K562 (cell line): Measurements from ENCODE around the gene TDRD10. TPM values are rescaled to one million over a fixed set of nuclear protein-coding genes. Genes with fewer than 3 reads are reported as not detected.

Experiments
- ATAC-seq: fragments of 200-7000 bp; cut with Tn5 transposase; 3 replicates; pipeline ENCODE4 v1.9.1; 2020; ENCODE audit warnings: moderate library complexity
- BruUV-seq: library from RNA; stranded (reverse); fragments of 400-500 nt; replicated peaks from 2 replicates; lab custom pipeline; 2021; lab: Mats Ljungman, UMichigan
- CTCF ChIA-PET: fragments of 300-600 bp; formaldehyde crosslinking; extraction: SDS; loops from one replicate; lab custom pipeline; 2021; ENCODE audit warnings: low intra/inter-chr PET ratio; lab: Yijun Ruan, JAX
- POLR2A ChIA-PET: fragments of 300-600, 350-650 bp; sonication (Branson Sonifier 250); formaldehyde crosslinking; extraction: SDS; loops from one replicate; lab custom pipeline; 2021; ENCODE audit warnings: antibody characterized with exemption, inconsistent platforms; lab: Yijun Ruan, JAX
- DNase-seq, 4 experiments: peaks; one replicate each; pipeline versions ENCODE4 v3.0.0 to v3.0.0-alpha.2; 2011 to 2018; ENCODE audit warnings: low spot score in 3 of 4, mixed read lengths in 3 of 4; ENCODE audit errors: extremely low read depth in 1 of 4
- FAIRE-seq: peaks from 2 replicates; lab custom pipeline; 2011; peaks lifted over from hg19 to GRCh38; lab: Jason Lieb, UNC
- H2AFZ ChIP-seq: 2 replicates; pipeline ENCODE4 v1.6.0; 2011; ENCODE audit warnings: low read depth, low read length, control low read depth, inconsistent platforms
- H3K27ac ChIP-seq: fragments of 200-600 bp; 3 replicates; pipeline ENCODE4 v1.8.0; 2011; ENCODE audit warnings: low read depth, mild to moderate bottlenecking, control low read depth, inconsistent platforms, low read length, moderate library complexity, mixed read lengths; ENCODE audit errors: extremely low read depth
- H3K27me3 ChIP-seq, 2 experiments: fragments of 300-600 bp in 1 of 2; 2 replicates in 1 of 2; 3 replicates in 1 of 2; pipeline versions ENCODE4 v1.6.0 to v1.8.0; 2011; ENCODE audit warnings: inconsistent platforms in 2 of 2, low read length in 2 of 2, mild to moderate bottlenecking in 1 of 2, mixed read lengths in 1 of 2, moderate library complexity in 1 of 2; ENCODE audit not compliant: control insufficient read depth in 2 of 2, insufficient read depth in 2 of 2
- H3K36me3 ChIP-seq: fragments of 300-600 bp; 3 replicates; pipeline ENCODE4 v1.8.0; 2011; ENCODE audit warnings: mild to moderate bottlenecking, low read length, inconsistent platforms; ENCODE audit not compliant: control insufficient read depth, insufficient read depth
- H3K4me1 ChIP-seq, 2 experiments: fragments of 200-600 bp in 1 of 2; replicated peaks in 1 of 2; 2 replicates in 1 of 2; 3 replicates in 1 of 2; pipeline versions ENCODE4 v1.5.1 to v1.8.0; 2011; ENCODE audit warnings: inconsistent platforms in 2 of 2, low read length in 2 of 2, mild to moderate bottlenecking in 1 of 2, mixed read lengths in 1 of 2, moderate library complexity in 1 of 2; ENCODE audit not compliant: control insufficient read depth in 2 of 2, insufficient read depth in 2 of 2
- H3K4me2 ChIP-seq: 2 replicates; pipeline ENCODE4 v1.6.1; 2011; ENCODE audit warnings: low read length, control low read depth, inconsistent platforms, mixed read lengths; ENCODE audit not compliant: insufficient read depth
- H3K4me3 ChIP-seq: fragments of 200-600 bp; sonication (generic), shearing (Covaris generic); 2 replicates; pipeline ENCODE4 v1.5.1; 2016; ENCODE audit warnings: control low read depth, inconsistent platforms
- H3K79me2 ChIP-seq: fragments of 200-600 bp; 3 replicates; pipeline ENCODE4 v1.8.0; 2011; ENCODE audit warnings: low read length, inconsistent platforms; ENCODE audit not compliant: control insufficient read depth, insufficient read depth
- H3K9ac ChIP-seq, 2 experiments: 2 replicates each; pipeline versions ENCODE4 v1.6.0 to v1.6.1; 2011; ENCODE audit warnings: low read depth in 2 of 2, low read length in 2 of 2, control low read depth in 1 of 2, inconsistent platforms in 1 of 2, mild to moderate bottlenecking in 1 of 2, mixed read lengths in 1 of 2; ENCODE audit not compliant: insufficient read depth in 1 of 2
- H3K9me1 ChIP-seq: one replicate; pipeline ENCODE4 v1.6.0; 2011; ENCODE audit warnings: inconsistent platforms, mild to moderate bottlenecking, low read length, moderate library complexity; ENCODE audit not compliant: control insufficient read depth, insufficient read depth
- H3K9me3 ChIP-seq: replicated peaks from 2 replicates; pipeline ENCODE4 v1.5.1; 2011; ENCODE audit warnings: low read depth, low read length, inconsistent platforms; ENCODE audit not compliant: control insufficient read depth, insufficient read depth
- H4K20me1 ChIP-seq: replicated peaks from 2 replicates; pipeline ENCODE4 v1.6.1; 2011; ENCODE audit warnings: low read length, inconsistent platforms, mixed read lengths; ENCODE audit not compliant: control insufficient read depth, insufficient read depth
- ADNP ChIP-seq: fragments of 200-800 bp; sonication (Bioruptor generic); IDR thresholded peaks from 2 replicates; pipeline ENCODE4 v1.6.1; 2016; ENCODE audit warnings: missing genetic modification characterization, missing compliant biosample characterization
- BACH1 ChIP-seq: fragments of 200-800 bp; sonication (Bioruptor generic); IDR thresholded peaks from 2 replicates; pipeline ENCODE4 v1.6.1; 2016; ENCODE audit warnings: missing genetic modification characterization, missing compliant biosample characterization
- DDX20 ChIP-seq: fragments of 450-650 bp; IDR thresholded peaks from 2 replicates; pipeline ENCODE4 v1.6.1; 2016; ENCODE audit warnings: missing genetic modification characterization, low read depth, mild to moderate bottlenecking, missing compliant biosample characterization, moderate library complexity
- EZH2 ChIP-seq: IDR thresholded peaks from 2 replicates; pipeline ENCODE4 v1.6.1; 2012; ENCODE audit warnings: low read depth, mild to moderate bottlenecking, inconsistent platforms, low read length, borderline replicate concordance
- GATAD2B ChIP-seq: fragments of 450-650 bp; IDR thresholded peaks from 2 replicates; pipeline ENCODE4 v1.6.1; 2017; ENCODE audit warnings: mild to moderate bottlenecking, borderline replicate concordance
- JUND ChIP-seq, 2 experiments: IDR thresholded peaks; 2 replicates in 1 of 2; 3 replicates in 1 of 2; pipeline ENCODE4 v1.6.1; 2011; ENCODE audit warnings: borderline replicate concordance in 2 of 2, low read depth in 2 of 2, low read length in 2 of 2, improper control_type of control experiment in 1 of 2, missing biosample characterization in 1 of 2, missing genetic modification characterization in 1 of 2, missing genetic modification reagents in 1 of 2
- NCOR1 ChIP-seq: fragments of 450-650 bp; IDR thresholded peaks from 2 replicates; pipeline ENCODE4 v1.6.1; 2016; ENCODE audit warnings: mild to moderate bottlenecking, moderate library complexity
- NFATC3 ChIP-seq: fragments of 450-650 bp; IDR thresholded peaks from 2 replicates; pipeline ENCODE4 v1.6.1; 2017; ENCODE audit warnings: mild to moderate bottlenecking
- RCOR1 ChIP-seq, 2 experiments: IDR thresholded peaks; 2 replicates each; pipeline ENCODE4 v1.6.1; 2012; ENCODE audit warnings: low read depth in 2 of 2, low read length in 2 of 2, borderline replicate concordance in 1 of 2, improper control_type of control experiment in 1 of 2
- TAF15 ChIP-seq: fragments of 200-400 bp; formaldehyde crosslinking; IDR thresholded peaks from 2 replicates; pipeline ENCODE4 v1.6.1; 2017; ENCODE audit warnings: mild to moderate bottlenecking, low read depth, low read length, moderate library complexity
- THRAP3 ChIP-seq: fragments of 450-650 bp; IDR thresholded peaks from 2 replicates; pipeline ENCODE4 v1.6.1; 2016; ENCODE audit warnings: mild to moderate bottlenecking, inconsistent platforms, borderline replicate concordance
- ZC3H8 ChIP-seq: fragments of 450-650 bp; IDR thresholded peaks from 2 replicates; pipeline ENCODE4 v1.6.1; 2017
- ZFP36 ChIP-seq: fragments of 150-350 bp; IDR thresholded peaks from 2 replicates; pipeline ENCODE4 v1.6.1; 2018; ENCODE audit warnings: low read length, low read depth; ENCODE audit not compliant: partially characterized antibody
- ZNF174 ChIP-seq: fragments of 250-450 bp; sonication (Bioruptor Pico); IDR thresholded peaks from 2 replicates; pipeline ENCODE4 v1.4.0; 2020; ENCODE audit warnings: mild to moderate bottlenecking
- WGBS: fragments of 100-300 bp; shearing (Covaris generic); methylation state at CpG from one replicate; pipeline ENCODE4 v1.1.6; 2016; ENCODE audit warnings: low coverage, mixed read lengths; ENCODE audit not compliant: insufficient coverage; ENCODE audit errors: missing lambda C conversion rate; 5-methylcytosine and 5-hydroxymethylcytosine counted together
- in situ Hi-C: fragments of 300-500 bp; cut with MboI; formaldehyde crosslinking; loops from 4 replicates; pipeline ENCODE4 v1.15.0; 2018; ENCODE audit warnings: inconsistent platforms, mixed read lengths
- intact Hi-C: fragments of 100-400 bp; cut with micrococcal nuclease; formaldehyde crosslinking; loops from 2 replicates; pipeline ENCODE4 v1.14.2; 2022
- polyA plus RNA-seq, 8 experiments: library from polyadenylated mRNA; depleted of rRNA in 4 of 8; stranded (reverse) in 5 of 8; unstranded in 3 of 8; fragments of >200 nt; fragmentation: Nextera tagmentation in 2 of 8; fragmentation: Illumina TruSeq in 1 of 8; extraction: Ambion mirVana in 2 of 8; extraction: Trizol in 1 of 8; gene quantifications; 2 replicates each; pipeline versions ENCODE4 v1.2.1 to v1.2.3, GENCODE V29; 2011 to 2014; ENCODE audit warnings: inconsistent platforms in 1 of 8, missing spikeins in 1 of 8
- total RNA-seq, 7 experiments: library from RNA; depleted of rRNA in 6 of 7; stranded (reverse); fragments of >200 nt in 6 of 7; fragmentation: Illumina TruSeq in 2 of 7; extraction: Trizol in 2 of 7; gene quantifications; 2 replicates each; pipeline versions ENCODE4 v1.2.1 to v1.2.3, GENCODE V29; 2011 to 2021; ENCODE audit warnings: low replicate concordance in 1 of 7
- TF ChIP-seq, protein P1 (sequence below), 2 experiments: fragments of 450-650 bp in 1 of 2; sonication (generic) in 1 of 2; formaldehyde crosslinking; conservative IDR thresholded peaks; 2 replicates each; pipeline versions ENCODE4 v1.4.0 to v1.8.1; 2020 to 2022; ENCODE audit warnings: mild to moderate bottlenecking in 1 of 2, missing genetic modification reagents in 1 of 2
- TF ChIP-seq, protein P2 (sequence below): sonication (generic); formaldehyde crosslinking; IDR thresholded peaks from 2 replicates; pipeline ENCODE4 v1.8.1; 2022; ENCODE audit warnings: missing genetic modification reagents
- TF ChIP-seq, protein P3 (sequence below): fragments of 250-450 bp; sonication (Bioruptor Pico); IDR thresholded peaks from 2 replicates; pipeline ENCODE4 v1.6.1; 2021; ENCODE audit warnings: mild to moderate bottlenecking

Gene TDRD10
- total and polyA plus RNA-seq, 9 of the 15 experiments (the other 6 are each of a cell fraction or from before 2014, with no cell fraction given), result not detected

DNA sequence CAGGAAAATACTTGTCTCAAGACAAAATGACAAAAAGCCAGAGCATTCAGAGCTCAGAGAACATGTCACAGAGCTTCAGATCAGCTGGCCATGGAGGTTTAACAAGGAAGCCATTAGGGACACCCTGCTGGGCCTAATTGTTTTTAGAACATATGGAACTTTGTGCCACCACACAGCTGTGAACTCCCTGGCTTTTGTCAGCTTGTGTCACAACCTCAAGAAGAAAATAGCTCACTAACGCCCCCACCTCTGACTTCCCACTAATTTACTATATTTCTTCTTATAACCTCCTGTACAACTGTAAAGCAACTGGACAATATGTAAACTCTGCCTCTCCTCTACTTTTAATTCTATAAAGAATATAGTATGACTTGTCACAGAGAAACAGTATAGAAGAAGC is 21.0 kb upstream of the TDRD10 start:
- Histone ChIP-seq H3K27me3 (peaks cover 3 to 7% of the 10 kb centered on the region in 2 experiments; a peak in 1 of 5 replicates), H3K9ac (no peak overlapping the region), H3K27ac (no peak overlapping the region), H3K4me2 (no peak overlapping the region), H3K4me1 (peaks cover 0 to 4% of the 10 kb centered on the region in 2 experiments; a peak in 1 of 5 replicates), H3K36me3 (no peaks in the 10 kb centered on the region), H3K4me3 (no peak overlapping the region), H3K9me3 (no peaks in the 10 kb centered on the region), H2AFZ (no peak overlapping the region), H3K9me1 (no peaks in the 10 kb centered on the region), H4K20me1 (no peaks in the 10 kb centered on the region), H3K79me2 (no peaks in the 10 kb centered on the region)
- intact Hi-C loops, result loop anchor here (5.0 kb wide), 1 partner anchor 396 kb away; no protein-coding TSS in a partner anchor
- BruUV-seq, result no TSS peak
- FAIRE-seq (no peak), ATAC-seq (no peak), DNase-seq (no peak)
- TF ChIP-seq RCOR1 (IDR thresholded peaks at IDR 0.05; ENCODE audit: borderline replicate concordance in 1 of 2, low read depth in 2 of 2, low read length in 2 of 2) (no peak), NFATC3 (no peak), THRAP3 (no peak), NCOR1 (no peak), EZH2 (no peak), ZNF174 (CRISPR knock-in tag) (no peak), ADNP (tag) (no peak), ZC3H8 (no peak), DDX20 (no peak), GATAD2B (no peak), BACH1 (tag) (no peak), ZFP36 (no peak), JUND (IDR thresholded peaks at IDR 0.05; ENCODE audit: borderline replicate concordance, low read depth, low read length) (no peak), JUND (tag; IDR thresholded peaks at IDR 0.05; ENCODE audit: borderline replicate concordance, low read depth, low read length) (no peak), TAF15 (no peak)
- TF ChIP-seq, protein P1, sequence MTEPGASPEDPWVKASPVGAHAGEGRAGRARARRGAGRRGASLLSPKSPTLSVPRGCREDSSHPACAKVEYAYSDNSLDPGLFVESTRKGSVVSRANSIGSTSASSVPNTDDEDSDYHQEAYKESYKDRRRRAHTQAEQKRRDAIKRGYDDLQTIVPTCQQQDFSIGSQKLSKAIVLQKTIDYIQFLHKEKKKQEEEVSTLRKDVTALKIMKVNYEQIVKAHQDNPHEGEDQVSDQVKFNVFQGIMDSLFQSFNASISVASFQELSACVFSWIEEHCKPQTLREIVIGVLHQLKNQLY (CRISPR knock-in tag; conservative IDR thresholded peaks at IDR 0.05), result no peak
- TF ChIP-seq, protein P2, sequence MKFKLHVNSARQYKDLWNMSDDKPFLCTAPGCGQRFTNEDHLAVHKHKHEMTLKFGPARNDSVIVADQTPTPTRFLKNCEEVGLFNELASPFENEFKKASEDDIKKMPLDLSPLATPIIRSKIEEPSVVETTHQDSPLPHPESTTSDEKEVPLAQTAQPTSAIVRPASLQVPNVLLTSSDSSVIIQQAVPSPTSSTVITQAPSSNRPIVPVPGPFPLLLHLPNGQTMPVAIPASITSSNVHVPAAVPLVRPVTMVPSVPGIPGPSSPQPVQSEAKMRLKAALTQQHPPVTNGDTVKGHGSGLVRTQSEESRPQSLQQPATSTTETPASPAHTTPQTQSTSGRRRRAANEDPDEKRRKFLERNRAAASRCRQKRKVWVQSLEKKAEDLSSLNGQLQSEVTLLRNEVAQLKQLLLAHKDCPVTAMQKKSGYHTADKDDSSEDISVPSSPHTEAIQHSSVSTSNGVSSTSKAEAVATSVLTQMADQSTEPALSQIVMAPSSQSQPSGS (CRISPR knock-in tag), result no peak
- TF ChIP-seq, protein P3, sequence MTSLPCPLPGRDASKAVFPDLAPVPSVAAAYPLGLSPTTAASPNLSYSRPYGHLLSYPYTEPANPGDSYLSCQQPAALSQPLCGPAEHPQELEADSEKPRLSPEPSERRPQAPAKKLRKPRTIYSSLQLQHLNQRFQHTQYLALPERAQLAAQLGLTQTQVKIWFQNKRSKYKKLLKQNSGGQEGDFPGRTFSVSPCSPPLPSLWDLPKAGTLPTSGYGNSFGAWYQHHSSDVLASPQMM (CRISPR knock-in tag), result no peak
- in situ Hi-C loops, result no loop called here
- CTCF ChIA-PET, result interaction anchor here (0.6 to 4.2 kb wide), 7 partner anchors 62 to 570 kb away, joined by 3 to 45 read pairs (median 3); partner anchors contain the start of genes ADAM15 and UBE2Q1
- WGBS, result 20% methylated on average over 1 of the region's 1 CpG
- POLR2A ChIA-PET, result interaction anchor here (0.8 to 1.2 kb wide), 2 partner anchors 8 to 72 kb away, joined by 3 read pairs; no protein-coding TSS in a partner anchor
